HG03108 (cell line): Measurements from ENCODE around the gene DDR2.

Source experiments
- ATAC-seq: cut with Tn5 transposase; IDR thresholded peaks from one replicate; pipeline ENCODE4 v1.9.1; 2021; ENCODE audit warnings: moderate library complexity; ENCODE audit not compliant: unreplicated experiment

The DDR2 gene

DNA sequence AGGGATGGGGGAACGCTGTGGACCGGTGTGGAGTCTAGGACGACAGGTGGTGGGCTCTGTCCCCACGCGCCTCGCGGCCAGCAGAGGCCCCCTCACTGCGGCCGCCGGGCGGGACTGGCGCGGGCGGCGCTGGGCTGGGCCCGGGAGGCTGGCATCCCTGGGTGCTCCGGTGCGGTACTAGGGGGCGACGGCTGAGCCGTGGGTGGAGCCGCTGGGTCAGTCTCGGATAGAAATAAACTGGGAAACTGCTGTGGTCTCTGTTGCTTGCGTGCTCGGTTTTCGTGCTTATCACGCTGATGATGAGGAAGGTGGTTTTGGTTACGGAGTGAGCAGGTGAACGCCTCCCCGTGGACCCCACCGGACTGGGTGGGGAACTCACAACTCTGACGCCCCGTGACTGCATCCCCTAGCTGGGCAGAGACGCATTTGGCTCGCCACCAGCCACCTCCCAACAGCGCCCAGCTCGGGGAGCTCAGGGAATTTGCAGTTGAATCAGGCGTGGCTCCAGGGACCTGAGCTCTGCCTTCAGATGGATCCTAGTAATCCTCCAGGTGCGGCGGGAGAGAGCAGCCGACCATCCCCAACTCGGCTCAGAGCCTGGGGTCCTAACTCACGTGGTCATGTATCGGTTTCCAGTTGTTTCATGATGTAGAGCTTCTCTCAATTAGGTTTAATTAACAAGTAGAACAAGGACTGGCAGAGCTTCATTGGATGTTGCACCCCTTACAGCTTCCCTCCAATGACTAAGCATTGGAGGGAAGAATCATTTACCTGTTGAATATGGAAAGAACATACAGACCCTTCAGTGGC, 190.3 kb downstream of the DDR2 start:
- no peak for ATAC-seq

DNA sequence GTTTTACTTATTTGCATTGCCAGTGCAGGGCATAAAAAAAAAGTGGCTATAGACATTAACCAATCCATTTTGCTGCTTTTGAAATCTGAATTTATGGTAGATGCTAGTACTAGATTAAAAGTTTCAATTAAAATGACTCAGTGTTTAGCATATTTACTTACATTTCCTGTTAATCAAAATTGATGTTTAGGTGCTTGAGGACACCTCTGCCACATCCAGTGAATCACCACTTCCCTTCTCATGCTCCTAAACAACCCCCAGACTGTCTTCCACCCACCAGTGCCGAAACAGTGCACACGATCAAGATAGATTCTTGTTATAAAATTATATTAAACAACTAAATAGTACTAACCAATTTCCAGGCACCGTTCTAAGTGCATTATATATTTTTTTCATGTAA, 191.0 kb downstream of the DDR2 start:
- no peak for ATAC-seq

DNA sequence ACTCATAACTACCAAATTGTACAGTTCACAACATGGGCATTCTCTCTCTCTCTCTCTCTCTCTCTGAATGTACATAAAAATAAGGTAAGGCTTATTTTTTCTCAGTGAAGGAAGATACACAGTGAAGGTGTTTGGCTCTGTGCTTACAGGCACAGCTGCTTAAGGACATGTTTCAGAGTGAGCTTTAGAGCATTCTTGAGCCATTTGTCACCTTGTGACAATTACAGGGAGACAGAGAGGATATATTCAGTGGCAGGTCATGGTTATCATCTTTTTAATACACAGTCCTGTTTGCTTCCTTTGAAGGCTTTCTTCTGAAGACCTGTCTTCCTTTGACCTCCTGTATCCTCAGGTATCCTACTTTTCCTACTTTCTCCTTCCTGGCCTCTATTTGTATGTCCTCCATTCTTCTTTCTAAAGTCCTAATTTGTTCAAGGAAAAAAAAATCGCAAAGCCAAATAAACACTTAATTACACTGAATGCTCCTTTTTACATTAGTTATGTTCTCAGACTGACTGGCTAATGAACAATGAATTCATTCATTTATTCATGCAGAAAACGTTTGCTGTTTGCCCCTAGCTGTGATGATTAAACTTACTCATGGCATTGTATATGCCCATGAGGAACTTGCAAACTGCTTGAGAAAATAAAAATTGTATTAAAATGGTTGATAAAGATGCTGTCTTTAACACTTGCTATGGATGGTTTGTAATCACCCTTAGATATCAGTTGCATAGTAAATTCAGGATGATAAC, 191.7 kb downstream of the DDR2 start:
- ATAC-seq = no peak

DNA sequence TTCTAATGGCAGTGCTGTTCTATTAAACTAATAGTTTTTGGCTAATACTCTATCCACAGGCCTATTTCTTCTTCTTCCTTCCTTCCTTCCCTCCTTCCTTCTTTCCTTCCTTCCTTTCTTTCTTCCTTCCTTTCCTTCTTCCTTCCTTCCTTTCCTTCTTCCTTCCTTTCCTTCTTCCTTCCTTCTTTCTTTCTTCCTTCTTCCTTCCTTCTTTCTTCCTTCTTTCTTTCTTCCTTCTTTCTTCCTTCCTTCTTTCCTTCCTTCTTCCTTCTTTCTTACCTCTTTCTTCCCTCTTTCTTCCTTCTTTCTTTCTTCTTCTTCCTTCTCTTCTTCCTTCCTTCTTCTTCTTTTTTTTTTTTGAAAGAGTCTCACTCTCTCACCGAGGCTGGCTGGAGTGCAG, 197.0 kb downstream of the DDR2 start:
- no peak for ATAC-seq

DNA sequence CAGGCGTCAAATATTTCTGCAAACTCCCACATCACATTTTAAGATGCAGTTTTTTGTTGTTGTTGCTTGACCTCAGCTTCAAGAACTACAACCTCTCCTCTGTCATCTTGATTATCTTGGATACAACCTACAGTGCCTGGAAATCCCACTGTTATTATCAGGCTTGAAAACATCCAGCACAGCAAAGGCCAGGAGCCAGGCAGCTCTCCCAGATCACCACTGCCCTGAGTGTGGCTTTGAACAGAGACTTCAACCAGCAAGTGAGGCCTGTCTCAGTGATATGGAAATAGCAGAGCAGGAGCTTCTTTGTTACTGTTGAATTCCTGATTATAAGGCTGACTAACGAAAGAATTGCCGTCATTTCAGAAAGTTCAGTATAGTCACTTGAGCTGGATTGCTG, 200.2 kb downstream of the DDR2 start:
- ATAC-seq = no peak

DNA sequence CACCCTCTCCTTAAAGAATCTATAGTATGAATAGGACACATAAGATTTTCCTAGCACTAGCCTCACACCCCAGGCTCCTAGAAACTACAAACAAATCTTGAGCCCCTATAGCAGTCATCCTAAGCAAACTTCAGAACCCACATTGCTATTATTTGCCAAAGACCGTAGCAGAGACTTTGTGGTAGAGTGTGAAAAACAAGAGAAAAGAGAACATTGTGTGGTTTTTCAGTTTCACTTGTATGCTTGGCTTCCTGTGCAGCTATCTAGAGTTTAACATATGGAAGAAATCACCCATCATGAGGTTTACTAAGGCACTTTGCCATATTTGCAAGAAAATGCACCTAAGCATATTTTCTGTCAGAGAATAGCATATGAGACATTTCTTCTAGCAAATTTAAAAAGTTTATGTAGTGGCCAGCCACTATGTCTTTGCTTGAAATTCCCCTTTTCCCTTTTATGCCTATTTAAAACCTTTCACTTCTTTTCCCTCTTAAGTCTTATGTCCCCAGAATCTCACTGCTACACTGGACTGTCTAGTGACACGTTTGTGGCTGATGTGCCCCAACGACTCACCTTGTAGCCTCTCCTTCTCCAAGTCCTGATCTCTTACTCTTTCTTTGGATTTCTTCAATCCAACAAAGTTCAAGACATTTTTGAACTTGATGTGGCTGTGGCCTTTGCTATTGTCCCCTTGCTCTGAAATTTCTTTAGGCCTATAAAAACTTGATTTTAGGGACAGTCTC, 203.1 kb downstream of the DDR2 start:
- ATAC-seq = peak; percentile 85
